Activated CD4-positive, alpha-beta T cell treated with anti-CD3 and anti-CD28 coated beads for 4 hours (primary cell): ENCODE data around the gene PLCB1.

Experiments
- DNase-seq, 2 donors: peaks; one replicate each; pipeline ENCODE4 v3.0.0-alpha.2; 2020

Gene PLCB1

GRCh38 chr20:8161264-8162071 lies 29.4 kb downstream of the PLCB1 start:
- DNase-seq = no peak

GRCh38 chr20:8162610-8163009 lies 30.5 kb downstream of the PLCB1 start:
- DNase-seq = no peak

GRCh38 chr20:8163543-8163942 lies 31.5 kb downstream of the PLCB1 start:
- no peak for DNase-seq

- DNase-seq = no peak
Measured at GRCh38 chr20:8166730-8167129, 34.7 kb downstream of the PLCB1 start.

GRCh38 chr20:8168785-8169288 lies 36.8 kb downstream of the PLCB1 start:
- no peak for DNase-seq

- DNase-seq = no peak
Measured at GRCh38 chr20:8170921-8171320, 38.9 kb downstream of the PLCB1 start.

- DNase-seq = no peak
Measured at GRCh38 chr20:8172191-8172590, 40.1 kb downstream of the PLCB1 start.

GRCh38 chr20:8175741-8176675 lies 43.9 kb downstream of the PLCB1 start:
- DNase-seq = no peak

- no peak for DNase-seq
Measured at GRCh38 chr20:8183526-8183925, 51.5 kb downstream of the PLCB1 start.

GRCh38 chr20:8187740-8188139 lies 55.7 kb downstream of the PLCB1 start:
- DNase-seq = no peak

- no peak for DNase-seq
Measured at GRCh38 chr20:8190043-8190880, 58.2 kb downstream of the PLCB1 start.

GRCh38 chr20:8194721-8195120 lies 62.7 kb downstream of the PLCB1 start:
- DNase-seq = no peak

GRCh38 chr20:8196096-8196495 lies 64.0 kb downstream of the PLCB1 start:
- no peak for DNase-seq

GRCh38 chr20:8200220-8200619 lies 68.2 kb downstream of the PLCB1 start:
- no peak for DNase-seq

- no peak for DNase-seq
Measured at GRCh38 chr20:8203366-8203765, 71.3 kb downstream of the PLCB1 start.

- no peak for DNase-seq
Measured at GRCh38 chr20:8205996-8206395, 73.9 kb downstream of the PLCB1 start.

GRCh38 chr20:8208226-8208625 lies 76.2 kb downstream of the PLCB1 start:
- DNase-seq = no peak

- DNase-seq = no peak
Measured at GRCh38 chr20:8209061-8209460, 77.0 kb downstream of the PLCB1 start.

- DNase-seq = no peak
Measured at GRCh38 chr20:8210749-8211148, 78.7 kb downstream of the PLCB1 start.

- no peak for DNase-seq
Measured at GRCh38 chr20:8212286-8212685, 80.2 kb downstream of the PLCB1 start.

- no peak for DNase-seq
Measured at GRCh38 chr20:8213270-8213669, 81.2 kb downstream of the PLCB1 start.

GRCh38 chr20:8213831-8214587 lies 81.9 kb downstream of the PLCB1 start:
- no peak for DNase-seq
